HTR-8/SVneo (cell line): Measurements from ENCODE around the gene NT5DC4.

Source experiments
- DNase-seq: peaks from one replicate; pipeline ENCODE4 v3.0.0; 2011; ENCODE audit warnings: low spot score, mixed read lengths; ENCODE audit not compliant: insufficient read length
- FAIRE-seq: peaks from 2 replicates; lab custom pipeline; 2011; peaks lifted over from hg19 to GRCh38; lab: Jason Lieb, UNC

The NT5DC4 gene

DNA sequence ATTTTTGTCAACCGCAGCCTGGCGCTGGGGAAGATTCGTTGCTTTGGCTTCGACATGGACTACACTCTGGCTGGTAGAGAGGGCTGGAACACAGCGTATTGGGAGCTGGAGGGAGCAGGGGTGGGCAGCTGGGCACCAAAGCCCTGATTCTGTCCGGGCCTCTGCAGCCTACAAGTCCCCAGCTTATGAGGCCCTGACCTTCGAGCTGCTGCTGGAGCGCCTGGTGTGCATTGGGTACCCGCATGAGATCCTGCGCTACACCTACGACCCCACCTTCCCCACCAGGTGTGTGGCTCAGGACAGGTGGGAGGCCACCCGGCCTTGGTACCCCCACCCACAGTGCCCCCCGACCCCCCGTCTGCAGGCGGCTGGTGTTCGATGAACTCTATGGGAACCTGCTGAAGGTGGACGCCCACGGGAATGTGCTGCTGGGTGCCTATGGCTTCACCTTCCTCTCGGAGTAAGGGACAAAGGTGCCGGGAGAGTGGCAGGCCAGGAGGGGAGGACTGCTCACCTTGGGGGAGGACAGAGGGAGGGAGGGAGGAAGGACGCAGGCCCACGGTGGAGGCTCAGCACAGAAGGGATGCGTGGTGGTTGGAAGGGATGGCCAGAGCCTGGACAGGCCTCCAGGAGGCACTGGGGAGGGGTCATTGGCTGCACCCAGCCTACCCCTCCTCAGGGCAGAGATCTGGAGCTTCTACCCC, 1.2 kb downstream of the NT5DC4 start:
- no peak for DNase-seq
- no peak for FAIRE-seq

GRCh38 chr2:112722816-112723546, 2.2 kb downstream of the NT5DC4 start:
- FAIRE-seq = no peak
- DNase-seq = no peak

GRCh38 chr2:112723547-112723940, 2.7 kb downstream of the NT5DC4 start:
- DNase-seq = no peak
- no peak for FAIRE-seq

GRCh38 chr2:112723995-112724394, 3.2 kb downstream of the NT5DC4 start:
- DNase-seq = no peak
- FAIRE-seq = no peak

GRCh38 chr2:112724591-112725525, 4.0 kb downstream of the NT5DC4 start:
- peak; percentile 62 for FAIRE-seq

GRCh38 chr2:112725545-112726457, 5.0 kb downstream of the NT5DC4 start:
- FAIRE-seq = no peak

More at GRCh38 chr2:112724591-112725525, 4.0 kb downstream of the NT5DC4 start:
- peak; percentile 57 for DNase-seq

GRCh38 chr2:112726487-112727190, 5.8 kb downstream of the NT5DC4 start:
- FAIRE-seq = peak; percentile 94
- DNase-seq = peak; percentile 92

More at GRCh38 chr2:112725545-112726457, 5.0 kb downstream of the NT5DC4 start:
- no peak for DNase-seq

DNA sequence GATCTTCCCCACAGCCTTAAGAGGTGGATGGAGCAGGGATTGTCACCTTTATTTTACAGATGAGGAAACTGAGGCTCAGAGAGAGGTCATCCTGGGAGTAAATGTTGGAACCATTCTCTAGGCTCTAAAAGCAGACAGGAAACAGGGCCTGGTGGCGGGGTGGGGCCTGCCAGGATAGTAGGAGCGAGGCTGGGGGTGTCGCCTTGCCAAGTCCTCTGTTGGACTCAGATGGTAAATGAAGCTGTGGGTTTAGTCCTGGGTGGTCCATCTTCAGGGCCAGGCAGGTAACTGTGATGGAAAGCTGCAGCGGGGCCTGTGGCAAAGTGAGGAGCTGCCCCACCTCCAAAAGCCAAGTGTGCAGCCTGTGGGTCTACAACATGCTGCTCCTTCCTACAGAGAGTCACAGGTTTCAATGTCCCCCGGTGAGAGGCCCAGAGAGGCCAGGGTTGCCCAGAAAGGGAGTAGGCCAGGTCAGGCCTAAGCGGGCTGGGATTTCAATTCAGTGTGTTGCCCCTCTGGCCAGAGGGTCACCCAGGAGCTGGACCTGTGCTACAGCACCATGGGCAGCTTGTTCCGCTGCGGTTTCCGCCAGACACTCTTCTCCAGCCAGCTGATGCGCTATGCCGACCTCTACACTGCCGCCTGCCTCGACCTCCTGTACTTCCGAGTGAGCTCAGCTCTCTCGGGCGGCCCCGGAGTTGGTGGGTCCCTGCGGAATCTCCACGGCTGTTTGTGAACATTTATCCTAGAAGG, 6.6 kb downstream of the NT5DC4 start:
- no peak for DNase-seq
- FAIRE-seq = no peak

DNA sequence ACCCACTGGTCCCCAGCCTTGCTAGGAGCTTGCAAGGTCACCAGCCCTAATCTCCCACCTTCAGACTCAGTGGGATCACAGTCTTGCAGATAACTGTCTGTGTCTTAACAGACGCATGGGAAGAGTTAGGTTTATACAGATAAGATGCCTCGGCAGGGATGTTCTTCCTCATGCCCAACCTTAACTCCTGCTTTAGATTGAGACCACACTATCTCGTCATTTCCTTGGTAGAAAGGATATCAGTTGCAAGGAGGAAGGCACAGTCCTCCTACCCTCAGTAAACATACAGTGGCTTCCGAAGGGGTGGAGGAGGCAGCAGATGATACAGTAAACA, 7.2 kb downstream of the NT5DC4 start:
- DNase-seq (no peak), FAIRE-seq (peak; percentile 42)

DNA sequence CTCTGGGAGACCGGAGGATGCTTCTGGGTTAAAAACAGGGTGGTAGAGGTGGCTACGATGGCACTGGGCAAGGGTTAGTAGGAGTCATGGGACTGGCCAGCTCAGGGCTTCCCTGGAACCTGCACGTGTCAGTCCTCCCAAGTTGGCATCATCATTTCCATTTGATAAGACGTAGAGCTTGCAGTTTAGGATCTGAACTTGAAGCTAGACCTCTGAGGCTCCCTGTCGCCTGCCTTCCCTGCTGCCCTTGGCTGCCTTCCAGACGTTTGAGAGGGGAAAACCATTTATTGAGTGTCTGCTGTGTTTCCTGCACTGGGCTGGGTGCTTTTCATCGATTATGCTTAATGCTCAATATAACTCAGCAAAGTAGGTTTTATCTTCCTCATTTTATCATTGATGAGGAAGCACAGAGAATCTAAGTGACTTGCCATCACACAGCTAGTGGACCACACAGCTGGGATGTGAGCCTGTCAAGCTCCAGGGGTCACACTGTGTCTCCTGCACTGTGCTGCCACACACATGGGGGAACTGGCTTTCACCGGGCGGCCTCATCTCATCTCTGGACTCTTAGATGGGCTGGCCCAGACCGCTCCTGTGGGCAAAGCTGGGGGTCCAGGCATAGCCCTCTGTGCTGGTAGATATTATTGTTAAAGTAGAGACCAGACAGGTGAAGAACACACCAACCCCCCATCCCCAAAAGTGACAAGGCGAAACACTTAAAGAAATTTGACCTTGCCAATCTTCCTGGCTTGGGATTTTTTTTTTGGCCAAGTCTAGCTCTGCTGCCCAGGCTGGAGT, 7.8 kb downstream of the NT5DC4 start:
- FAIRE-seq = no peak

DNA sequence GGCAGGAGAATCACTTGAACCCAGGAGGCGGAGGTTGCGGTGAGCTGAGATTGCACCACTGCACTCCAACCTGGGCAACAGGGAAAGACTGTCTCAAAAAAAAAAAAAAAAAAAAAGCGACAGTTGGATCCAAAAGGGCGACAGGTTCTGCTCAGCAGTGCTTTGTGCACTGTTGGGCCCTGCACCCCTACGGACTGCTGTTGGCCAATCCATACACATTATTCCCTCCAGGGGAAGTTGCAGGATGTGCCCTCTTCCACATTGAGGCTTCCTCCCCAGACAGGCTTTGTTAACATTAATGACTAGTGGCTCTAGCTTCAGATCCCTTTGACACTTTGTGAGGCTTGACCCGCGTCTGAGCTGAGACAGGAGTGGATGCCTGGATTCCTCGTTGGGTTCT, 9.4 kb downstream of the NT5DC4 start:
- FAIRE-seq = no peak

More for the DNA sequence above, 7.8 kb downstream of the NT5DC4 start:
- no peak for DNase-seq

GRCh38 chr2:112730791-112731190, 10.0 kb downstream of the NT5DC4 start:
- no peak for FAIRE-seq
- no peak for DNase-seq

More for the DNA sequence above, 9.4 kb downstream of the NT5DC4 start:
- DNase-seq = no peak

GRCh38 chr2:112731479-112731878, 10.7 kb downstream of the NT5DC4 start:
- no peak for DNase-seq
- FAIRE-seq = no peak

- DNase-seq (no peak), FAIRE-seq (no peak)
Measured at GRCh38 chr2:112733456-112733855, 12.6 kb downstream of the NT5DC4 start.

DNA sequence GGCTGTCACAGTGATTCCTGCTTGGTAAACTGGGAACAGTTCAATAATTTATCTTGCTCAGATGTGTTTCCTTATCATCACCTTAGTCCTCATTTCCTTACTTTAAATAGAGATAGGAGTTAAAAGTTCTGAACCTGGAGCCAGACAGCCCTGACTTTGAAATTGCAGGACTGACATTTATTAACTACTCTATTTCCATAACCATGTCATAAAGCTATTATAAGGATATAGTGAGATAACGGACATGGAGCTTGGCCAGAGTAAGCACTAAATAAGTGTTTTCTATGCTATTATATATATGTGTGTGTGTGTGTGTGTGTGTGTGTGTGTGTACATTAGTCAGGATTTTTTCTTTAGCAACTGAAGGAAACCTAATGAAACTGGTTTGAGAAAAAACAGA, 13.1 kb downstream of the NT5DC4 start:
- DNase-seq (no peak), FAIRE-seq (no peak)

- FAIRE-seq (no peak), DNase-seq (no peak)
Measured at GRCh38 chr2:112737542-112738232, 16.9 kb downstream of the NT5DC4 start.

- FAIRE-seq = no peak
- DNase-seq = no peak
Measured at GRCh38 chr2:112740527-112740926, 19.7 kb downstream of the NT5DC4 start.
